Activated T-helper 17 cell treated with anti-CD3 and anti-CD28 coated beads, Interleukin-2, amount 50 U/mL, for 72 hours (primary cell): ENCODE measurements around the gene FIZ1. TPM values are rescaled to one million over a fixed set of nuclear protein-coding genes. Genes with fewer than 3 reads are reported as not detected.
"Not testable (repeated sequence)": the region's sequence is repeated elsewhere in the genome, so short reads cannot be mapped to it uniquely, and the experiment has no call there.

Source experiments
- ATAC-seq: fragments of 150-1000 bp; cut with Tn5 transposase; replicated peaks from 2 replicates; pipeline ENCODE4 v1.10.0; 2021; ENCODE audit warnings: mild to moderate bottlenecking, moderate library complexity
- H3K27ac Mint-ChIP-seq: one replicate; pipeline ENCODE4 v1.8.0; 2022; ENCODE audit warnings: mixed read lengths
- H3K27me3 Mint-ChIP-seq: one replicate; pipeline ENCODE4 v1.8.0; 2022; ENCODE audit warnings: mixed read lengths
- H3K36me3 Mint-ChIP-seq: one replicate; pipeline ENCODE4 v1.8.0; 2022; ENCODE audit warnings: low read depth, mild to moderate bottlenecking, mixed read lengths
- H3K4me1 Mint-ChIP-seq: one replicate; pipeline ENCODE4 v1.8.0; 2022; ENCODE audit warnings: mixed read lengths
- H3K4me3 Mint-ChIP-seq: one replicate; pipeline ENCODE4 v1.8.0; 2022; ENCODE audit warnings: mild to moderate bottlenecking, mixed read lengths
- H3K9me3 Mint-ChIP-seq: one replicate; pipeline ENCODE4 v1.8.0; 2022; ENCODE audit warnings: mixed read lengths
- total RNA-seq, 2 donors: library from RNA; stranded (reverse); gene quantifications; one replicate each; pipeline ENCODE4 v1.2.3, GENCODE V29; 2022

Gene FIZ1
- total RNA-seq, 2 donors from 2014 or later: 8.7 to 12.9 TPM

GRCh38 chr19:55584871-55585270 is 14.4 kb downstream of the FIZ1 start:
- H3K27ac Mint-ChIP-seq: peak overlapping the region; percentile 9
- peak overlapping the region; percentile 80 for H3K4me3 Mint-ChIP-seq
- H3K36me3 Mint-ChIP-seq: peaks cover 4% of the 10 kb centered on the region
- no peaks in the 10 kb centered on the region for H3K9me3 Mint-ChIP-seq
- H3K27me3 Mint-ChIP-seq: no peaks in the 10 kb centered on the region
- peaks cover 20% of the 10 kb centered on the region for H3K4me1 Mint-ChIP-seq
- no peak for ATAC-seq

- H3K27ac Mint-ChIP-seq, H3K4me3 Mint-ChIP-seq, H3K9me3 Mint-ChIP-seq, H3K27me3 Mint-ChIP-seq, H3K36me3 Mint-ChIP-seq, ATAC-seq: not testable (repeated sequence)
- H3K4me1 Mint-ChIP-seq: peaks cover 25% of the 10 kb centered on the region
Observed at GRCh38 chr19:55583897-55584296, 15.4 kb downstream of the FIZ1 start.

- not testable (repeated sequence) for H3K9me3 Mint-ChIP-seq, ATAC-seq, H3K36me3 Mint-ChIP-seq, H3K27ac Mint-ChIP-seq, H3K27me3 Mint-ChIP-seq
- peaks cover 25% of the 10 kb centered on the region for H3K4me1 Mint-ChIP-seq
- peak overlapping the region; percentile 79 for H3K4me3 Mint-ChIP-seq
Observed at GRCh38 chr19:55582284-55582683, 17.0 kb downstream of the FIZ1 start.

GRCh38 chr19:55581823-55582223 is 17.5 kb downstream of the FIZ1 start:
- Mint-ChIP-seq H3K9me3 (no peaks in the 10 kb centered on the region), H3K27ac (peak overlapping the region; percentile 89), H3K4me1 (peaks cover 25% of the 10 kb centered on the region), H3K36me3 (peaks cover 10% of the 10 kb centered on the region), H3K4me3 (peak overlapping the region; percentile 79), H3K27me3 (no peaks in the 10 kb centered on the region)
- peak; percentile 20 for ATAC-seq

GRCh38 chr19:55581145-55581822 is 18.0 kb downstream of the FIZ1 start:
- peaks cover 10% of the 10 kb centered on the region for H3K36me3 Mint-ChIP-seq
- H3K9me3 Mint-ChIP-seq: no peaks in the 10 kb centered on the region
- H3K27me3 Mint-ChIP-seq: no peaks in the 10 kb centered on the region
- H3K4me3 Mint-ChIP-seq: peak overlapping the region; percentile 79
- peak; percentile 45 for ATAC-seq
- peak overlapping the region; percentile 89 for H3K27ac Mint-ChIP-seq
- H3K4me1 Mint-ChIP-seq: peaks cover 25% of the 10 kb centered on the region

GRCh38 chr19:55580628-55581144 is 18.6 kb downstream of the FIZ1 start, which contains the start of gene ZNF579:
Gene ZNF579 (minus strand): TSS chr19:55580848. CDS start chr19:55579639, 1,209 bp downstream.
- peaks cover 10% of the 10 kb centered on the region for H3K36me3 Mint-ChIP-seq
- H3K27ac Mint-ChIP-seq: peak within 1 kb of the TSS; percentile 89
- H3K9me3 Mint-ChIP-seq: no peaks in the 10 kb centered on the region
- peaks cover 25% of the 10 kb centered on the region for H3K4me1 Mint-ChIP-seq
- no peaks in the 10 kb centered on the region for H3K27me3 Mint-ChIP-seq
- H3K4me3 Mint-ChIP-seq: peak within 1 kb of the TSS; percentile 79
- peak; percentile 79 for ATAC-seq

GRCh38 chr19:55579766-55580621 is 19.3 kb downstream of the FIZ1 start:
- no peaks in the 10 kb centered on the region for H3K9me3 Mint-ChIP-seq
- peaks cover 19% of the 10 kb centered on the region for H3K4me1 Mint-ChIP-seq
- peak overlapping the region; percentile 89 for H3K27ac Mint-ChIP-seq
- no peaks in the 10 kb centered on the region for H3K27me3 Mint-ChIP-seq
- peaks cover 10% of the 10 kb centered on the region for H3K36me3 Mint-ChIP-seq
- peak; percentile 42 for ATAC-seq
- peak overlapping the region; percentile 79 for H3K4me3 Mint-ChIP-seq

GRCh38 chr19:55578761-55579747 is 20.3 kb downstream of the FIZ1 start:
- Mint-ChIP-seq H3K27me3 (no peaks in the 10 kb centered on the region), H3K36me3 (peaks cover 10% of the 10 kb centered on the region), H3K4me1 (peaks cover 19% of the 10 kb centered on the region), H3K4me3 (peak overlapping the region; percentile 79), H3K9me3 (no peaks in the 10 kb centered on the region), H3K27ac (peak overlapping the region; percentile 89)
- no peak for ATAC-seq

- no peaks in the 10 kb centered on the region for H3K9me3 Mint-ChIP-seq
- H3K27me3 Mint-ChIP-seq: no peaks in the 10 kb centered on the region
- no peak for ATAC-seq
- no peak overlapping the region for H3K27ac Mint-ChIP-seq
- no peak overlapping the region for H3K4me3 Mint-ChIP-seq
- peaks cover 19% of the 10 kb centered on the region for H3K4me1 Mint-ChIP-seq
- H3K36me3 Mint-ChIP-seq: peaks cover 10% of the 10 kb centered on the region
Observed at GRCh38 chr19:55578031-55578760, 21.1 kb downstream of the FIZ1 start.

GRCh38 chr19:55576746-55577145 is 22.6 kb downstream of the FIZ1 start:
- Mint-ChIP-seq H3K27me3 (no peaks in the 10 kb centered on the region), H3K4me3 (no peak overlapping the region), H3K36me3 (peaks cover 10% of the 10 kb centered on the region), H3K9me3 (no peaks in the 10 kb centered on the region), H3K27ac (no peak overlapping the region), H3K4me1 (peaks cover 15% of the 10 kb centered on the region)
- no peak for ATAC-seq

- not testable (repeated sequence) for H3K27me3 Mint-ChIP-seq, H3K4me3 Mint-ChIP-seq, ATAC-seq, H3K4me1 Mint-ChIP-seq, H3K36me3 Mint-ChIP-seq, H3K9me3 Mint-ChIP-seq, H3K27ac Mint-ChIP-seq
Observed at GRCh38 chr19:55573929-55574328, 25.4 kb downstream of the FIZ1 start.

- not testable (repeated sequence) for ATAC-seq, H3K27ac Mint-ChIP-seq, H3K4me3 Mint-ChIP-seq, H3K4me1 Mint-ChIP-seq, H3K36me3 Mint-ChIP-seq, H3K27me3 Mint-ChIP-seq, H3K9me3 Mint-ChIP-seq
Observed at GRCh38 chr19:55569477-55569876, 29.8 kb downstream of the FIZ1 start.

- Mint-ChIP-seq H3K27me3 (peaks cover 6% of the 10 kb centered on the region), H3K27ac (no peak overlapping the region), H3K9me3 (no peaks in the 10 kb centered on the region), H3K4me3 (no peak overlapping the region), H3K4me1 (no peaks in the 10 kb centered on the region), H3K36me3 (no peaks in the 10 kb centered on the region)
- ATAC-seq: no peak
Observed at GRCh38 chr19:55567708-55568328, 31.5 kb downstream of the FIZ1 start.
